Subcutaneous abdominal adipose tissue (tissue), 5 donors: Measurements from ENCODE around the gene RAB37.
A peak's percentile ranks its signal among the peaks of the same experiment; 100 is the strongest.

Experiments
- H3K27ac ChIP-seq: one replicate; pipeline ENCODE4 v1.7.0; 2013; ENCODE audit warnings: low read depth, mild to moderate bottlenecking, inconsistent platforms, low read length, moderate library complexity
- H3K27me3 ChIP-seq, 5 donors: one replicate each; pipeline ENCODE4 v1.7.0; 2013; ENCODE audit warnings: low read length in 5 of 5, inconsistent platforms in 1 of 5; ENCODE audit not compliant: control insufficient read depth in 5 of 5, insufficient read depth in 4 of 5
- H3K36me3 ChIP-seq, 5 donors: one replicate each; pipeline ENCODE4 v1.7.0; 2013; ENCODE audit warnings: low read length in 5 of 5; ENCODE audit not compliant: control insufficient read depth in 5 of 5, insufficient read depth in 5 of 5
- H3K4me1 ChIP-seq, 5 donors: one replicate each; pipeline ENCODE4 v1.7.0; 2013; ENCODE audit warnings: low read length in 5 of 5, mild to moderate bottlenecking in 3 of 5, moderate library complexity in 1 of 5; ENCODE audit not compliant: control insufficient read depth in 5 of 5, insufficient read depth in 5 of 5
- H3K4me3 ChIP-seq, 5 donors: one replicate each; pipeline ENCODE4 v1.7.0; 2013; ENCODE audit warnings: low read length in 5 of 5, low read depth in 1 of 5
- H3K9ac ChIP-seq, 5 donors: one replicate each; pipeline ENCODE4 v1.7.0; 2013; ENCODE audit warnings: low read length in 5 of 5, mild to moderate bottlenecking in 4 of 5, moderate library complexity in 3 of 5
- H3K9me3 ChIP-seq, 5 donors: one replicate each; pipeline ENCODE4 v1.7.0; 2013; ENCODE audit warnings: low read length in 5 of 5; ENCODE audit not compliant: control insufficient read depth in 5 of 5
- donor health status: healthy.
- donor health status: healthy.
- donor health status: healthy.
- donor health status: healthy.
- donor health status: healthy.

The RAB37 gene

DNA sequence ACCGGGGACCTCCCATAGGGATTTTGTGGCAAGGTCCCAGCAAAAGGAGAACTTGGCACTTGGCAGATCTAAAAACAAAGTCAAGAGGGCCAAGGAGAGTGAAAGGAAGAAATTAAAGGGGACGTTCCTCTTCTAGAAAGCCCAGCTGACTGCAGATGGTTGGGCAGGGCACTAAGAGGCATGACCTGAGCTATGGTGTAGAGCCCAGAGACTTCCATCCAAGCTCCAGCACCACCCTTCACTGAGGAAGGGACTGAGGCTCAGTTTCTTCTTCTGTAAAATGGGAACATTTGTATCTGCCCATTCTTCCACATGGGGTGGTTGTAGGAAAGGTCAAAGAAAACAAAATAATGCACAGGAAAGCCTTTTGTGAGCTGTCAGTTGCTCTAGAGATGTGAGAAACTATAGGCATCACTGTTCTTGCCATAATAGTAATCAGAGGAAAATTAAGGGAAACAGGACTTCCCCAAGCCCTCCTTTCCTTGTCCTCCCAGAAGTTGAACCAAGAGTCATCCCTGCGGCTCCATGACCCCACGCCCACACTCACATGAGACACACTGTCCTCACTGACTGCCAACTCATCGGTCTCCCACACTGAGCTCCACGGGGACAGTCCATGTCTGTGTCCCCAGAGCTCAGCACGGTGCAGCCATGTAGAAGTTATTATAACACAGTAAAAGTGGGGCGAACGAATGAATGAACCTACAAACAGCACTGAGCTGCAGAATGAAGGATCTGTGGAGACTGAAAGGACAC lies 34.8 kb upstream of the RAB37 start:
- Histone ChIP-seq H3K4me1 (peaks cover 0 to 4% (median 0%) of the 10 kb centered on the region in 5 donors), H3K9me3 (no peaks in the 10 kb centered on the region), H3K27me3 (peaks cover 0 to 3% (median 0%) of the 10 kb centered on the region in 5 donors), H3K4me3 (no peak overlapping the region), H3K36me3 (no peaks in the 10 kb centered on the region), H3K9ac (no peak overlapping the region), H3K27ac (no peak overlapping the region)

GRCh38 chr17:74703311-74703710 lies 33.7 kb upstream of the RAB37 start:
- no peak overlapping the region for H3K4me3 ChIP-seq
- H3K9ac ChIP-seq: no peak overlapping the region
- no peaks in the 10 kb centered on the region for H3K4me1 ChIP-seq
- H3K27ac ChIP-seq: no peak overlapping the region
- H3K36me3 ChIP-seq: no peaks in the 10 kb centered on the region
- H3K9me3 ChIP-seq: no peaks in the 10 kb centered on the region
- H3K27me3 ChIP-seq: peaks cover 0 to 3% (median 0%) of the 10 kb centered on the region in 5 donors

- Histone ChIP-seq H3K4me3 (no peak overlapping the region), H3K9ac (no peak overlapping the region), H3K27ac (no peak overlapping the region), H3K27me3 (peaks cover 0 to 3% (median 0%) of the 10 kb centered on the region in 5 donors), H3K9me3 (no peaks in the 10 kb centered on the region), H3K4me1 (no peaks in the 10 kb centered on the region), H3K36me3 (no peaks in the 10 kb centered on the region)
Observed at GRCh38 chr17:74704544-74704943, 32.5 kb upstream of the RAB37 start.

GRCh38 chr17:74711058-74711824 lies 25.8 kb upstream of the RAB37 start:
- no peak overlapping the region for H3K9ac ChIP-seq
- H3K4me3 ChIP-seq: no peak overlapping the region
- no peak overlapping the region for H3K27ac ChIP-seq
- H3K27me3 ChIP-seq: peaks cover 6 to 18% (median 10%) of the 10 kb centered on the region in 5 donors
- peaks cover 0 to 7% (median 0%) of the 10 kb centered on the region in 5 donors for H3K4me1 ChIP-seq
- no peaks in the 10 kb centered on the region for H3K9me3 ChIP-seq
- H3K36me3 ChIP-seq: no peaks in the 10 kb centered on the region

DNA sequence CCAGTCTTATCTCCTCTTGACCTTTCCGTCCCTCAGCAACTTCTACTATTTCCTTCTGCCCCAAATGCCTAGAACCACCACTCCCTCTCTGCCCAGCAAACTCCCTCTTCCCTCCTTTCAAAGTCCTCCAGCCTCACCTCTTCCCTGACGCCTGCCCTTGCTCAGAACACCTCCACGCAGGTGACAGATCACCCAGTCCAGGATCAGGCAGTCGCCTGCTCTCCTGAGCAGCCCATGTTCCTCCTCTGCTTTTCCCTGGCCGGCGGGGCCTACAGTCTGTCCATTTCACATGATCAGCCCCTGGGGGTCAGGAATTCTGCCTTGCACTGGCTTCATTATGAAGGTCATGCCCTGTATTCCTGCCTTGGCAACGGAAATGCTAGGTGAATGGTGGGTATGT lies 24.8 kb upstream of the RAB37 start:
- Histone ChIP-seq H3K4me1 (peaks cover 0 to 7% (median 0%) of the 10 kb centered on the region in 5 donors), H3K9me3 (no peaks in the 10 kb centered on the region), H3K4me3 (peak overlapping the region in 1 of 5 donors; percentile 2), H3K9ac (peak overlapping the region in 1 of 5 donors; percentile 12), H3K36me3 (no peaks in the 10 kb centered on the region), H3K27ac (no peak overlapping the region), H3K27me3 (peaks cover 6 to 18% (median 10%) of the 10 kb centered on the region in 5 donors)

- peak within 1 kb of the TSS in 1 of 5 donors; percentile 2 for H3K4me3 ChIP-seq
- peaks cover 0 to 7% (median 0%) of the 10 kb centered on the region in 5 donors for H3K4me1 ChIP-seq
- H3K27ac ChIP-seq: no peak within 1 kb of the TSS
Observed at GRCh38 chr17:74712756-74713155, 24.3 kb upstream of the RAB37 start, which contains the start of gene CD300LF. Gene CD300LF (minus strand): TSS chr17:74712923. CDS start chr17:74712866, 57 bp downstream.

DNA sequence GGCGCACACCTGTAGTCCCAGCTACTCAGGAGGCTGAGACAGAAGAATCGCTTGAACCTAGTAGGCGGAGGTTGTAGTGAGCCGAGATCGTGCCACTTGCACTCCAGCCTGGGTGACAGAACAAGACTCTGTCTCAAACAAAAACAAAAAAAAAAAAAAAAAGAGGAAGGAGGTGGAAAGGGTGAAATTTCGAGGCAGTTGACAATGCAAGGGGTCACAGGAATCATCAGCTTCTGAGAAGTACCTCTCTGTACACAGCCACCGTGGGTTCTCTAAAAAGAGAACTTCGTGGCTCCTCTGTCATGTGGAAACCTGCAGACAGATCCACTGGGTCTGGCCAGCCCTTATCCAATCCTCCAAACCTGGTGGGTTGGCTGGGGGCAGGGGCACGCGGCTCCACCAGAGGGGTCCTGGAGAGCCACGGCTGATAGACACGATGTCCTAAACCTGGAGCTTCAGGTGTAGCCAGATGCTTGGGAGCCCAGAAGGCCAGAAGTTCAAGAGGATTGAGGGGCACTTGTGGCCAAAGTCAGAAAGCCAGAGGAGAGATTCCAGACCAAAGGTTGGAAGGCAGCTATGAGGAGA lies 23.8 kb upstream of the RAB37 start:
- no peak overlapping the region for H3K4me3 ChIP-seq
- no peak overlapping the region for H3K9ac ChIP-seq
- no peaks in the 10 kb centered on the region for H3K36me3 ChIP-seq
- H3K9me3 ChIP-seq: no peaks in the 10 kb centered on the region
- peaks cover 0 to 7% (median 0%) of the 10 kb centered on the region in 5 donors for H3K4me1 ChIP-seq
- peaks cover 6 to 18% (median 10%) of the 10 kb centered on the region in 5 donors for H3K27me3 ChIP-seq
- no peak overlapping the region for H3K27ac ChIP-seq

More at GRCh38 chr17:74712756-74713155, 24.3 kb upstream of the RAB37 start, which contains the start of gene CD300LF:
- Histone ChIP-seq H3K9ac (peak within 1 kb of the TSS in 1 of 5 donors; percentile 12), H3K36me3 (no peaks in the 10 kb centered on the region), H3K27me3 (peaks cover 6 to 18% (median 10%) of the 10 kb centered on the region in 5 donors), H3K9me3 (no peaks in the 10 kb centered on the region)

GRCh38 chr17:74715144-74715543 lies 21.9 kb upstream of the RAB37 start:
- peaks cover 0 to 7% (median 0%) of the 10 kb centered on the region in 5 donors for H3K4me1 ChIP-seq
- no peak overlapping the region for H3K4me3 ChIP-seq
- H3K36me3 ChIP-seq: no peaks in the 10 kb centered on the region
- H3K9ac ChIP-seq: no peak overlapping the region
- H3K27me3 ChIP-seq: peaks cover 9 to 18% (median 10%) of the 10 kb centered on the region in 5 donors
- no peaks in the 10 kb centered on the region for H3K9me3 ChIP-seq
- no peak overlapping the region for H3K27ac ChIP-seq

DNA sequence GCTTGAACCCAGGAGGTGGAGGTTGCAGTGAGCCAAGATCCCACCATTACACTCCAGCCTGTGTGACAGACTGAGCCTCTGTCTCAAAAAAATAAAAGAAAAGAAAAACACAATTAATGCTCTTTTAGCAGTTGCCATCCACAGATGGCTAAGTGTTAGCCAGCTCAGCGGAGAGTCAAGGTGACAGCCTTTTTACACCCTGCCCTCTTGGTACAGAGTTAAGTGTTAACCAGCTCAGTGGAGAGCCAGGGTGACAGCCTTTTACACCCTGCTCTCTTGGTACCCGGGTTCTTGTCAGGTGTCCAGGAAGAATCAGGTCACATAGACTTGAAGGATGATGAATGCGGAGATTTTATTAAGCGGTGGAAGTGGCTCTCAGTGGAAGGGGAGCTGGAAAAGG lies 16.6 kb upstream of the RAB37 start:
- Histone ChIP-seq H3K9me3 (peaks cover 0 to 5% (median 0%) of the 10 kb centered on the region in 5 donors), H3K27ac (no peak overlapping the region), H3K36me3 (no peaks in the 10 kb centered on the region), H3K9ac (no peak overlapping the region), H3K4me3 (no peak overlapping the region), H3K4me1 (no peaks in the 10 kb centered on the region), H3K27me3 (peaks cover 0 to 7% (median under 1%) of the 10 kb centered on the region in 5 donors)
